ENCODE measurements around the gene TXNRD2.
A peak's percentile ranks its signal among the peaks of the same experiment; 100 is the strongest.

The TXNRD2 gene

GRCh38 chr22:19859861-19860510 is 81.6 kb downstream of the TXNRD2 start:
- no peak for TF ChIP-seq POLR2AphosphoS5 (IDR thresholded peaks at IDR 0.05; ENCODE audit: low read depth, low read length)
- no peak for TF ChIP-seq REST (IDR thresholded peaks at IDR 0.05; ENCODE audit: insufficient read depth in 1 of 2, low read depth in 2 of 2, low read length in 2 of 2)
- no peak for TF ChIP-seq TAF1 (IDR thresholded peaks at IDR 0.05; ENCODE audit: borderline replicate concordance, insufficient read depth, low read length)
- no peak for TF ChIP-seq FOXP2 (optimal IDR thresholded peaks at IDR 0.05; ENCODE audit: borderline replicate concordance, extremely low read depth, extremely low read length, insufficient read depth)
- TF ChIP-seq SIN3A (IDR thresholded peaks at IDR 0.05; ENCODE audit: borderline replicate concordance, insufficient read depth, low read length): no peak

- no peak for TF ChIP-seq SIN3A (IDR thresholded peaks at IDR 0.05; ENCODE audit: borderline replicate concordance, insufficient read depth, low read length)
- no peak for TF ChIP-seq TAF1 (IDR thresholded peaks at IDR 0.05; ENCODE audit: borderline replicate concordance, insufficient read depth, low read length)
- TF ChIP-seq POLR2AphosphoS5 (IDR thresholded peaks at IDR 0.05; ENCODE audit: low read depth, low read length): no peak
- no peak for TF ChIP-seq REST (IDR thresholded peaks at IDR 0.05; ENCODE audit: insufficient read depth in 1 of 2, low read depth in 2 of 2, low read length in 2 of 2)
- no peak for TF ChIP-seq FOXP2 (optimal IDR thresholded peaks at IDR 0.05; ENCODE audit: borderline replicate concordance, extremely low read depth, extremely low read length, insufficient read depth)
Observed at GRCh38 chr22:19857382-19857781, 84.2 kb downstream of the TXNRD2 start.

GRCh38 chr22:19855504-19856409 is 85.9 kb downstream of the TXNRD2 start:
- TF ChIP-seq FOXP2 (optimal IDR thresholded peaks at IDR 0.05; ENCODE audit: borderline replicate concordance, extremely low read depth, extremely low read length, insufficient read depth): no peak
- 0 out of 2 replicates have a peak, but pooled peaks have one; percentile 47 for TF ChIP-seq TAF1 (IDR thresholded peaks at IDR 0.05; ENCODE audit: borderline replicate concordance, insufficient read depth, low read length)
- TF ChIP-seq SIN3A (IDR thresholded peaks at IDR 0.05; ENCODE audit: borderline replicate concordance, insufficient read depth, low read length): no peak
- no peak for TF ChIP-seq POLR2AphosphoS5 (IDR thresholded peaks at IDR 0.05; ENCODE audit: low read depth, low read length)
- no peak for TF ChIP-seq REST (IDR thresholded peaks at IDR 0.05; ENCODE audit: insufficient read depth in 1 of 2, low read depth in 2 of 2, low read length in 2 of 2)

- TF ChIP-seq TAF1 (IDR thresholded peaks at IDR 0.05; ENCODE audit: borderline replicate concordance, insufficient read depth, low read length) (peak; percentile 90; the same call in 1 of the 2 replicates), SIN3A (IDR thresholded peaks at IDR 0.05; ENCODE audit: borderline replicate concordance, insufficient read depth, low read length) (no peak), FOXP2 (optimal IDR thresholded peaks at IDR 0.05; ENCODE audit: borderline replicate concordance, extremely low read depth, extremely low read length, insufficient read depth) (peak; percentile 82), POLR2AphosphoS5 (IDR thresholded peaks at IDR 0.05; ENCODE audit: low read depth, low read length) (peak; percentile 84)
Observed at GRCh38 chr22:19854778-19855503, 86.7 kb downstream of the TXNRD2 start, which contains the start of the genes GNB1L and RTL10. TSS of gene GNB1L (minus strand) at chr22:19854874. CDS start at chr22:19821355, 33,519 bp downstream. TSS of gene RTL10 (minus strand) at chr22:19854874. CDS start at chr22:19852261, 2,613 bp downstream.
